Skeletal muscle cell (primary cell): ENCODE results near the gene PLEKHA7.
"Not testable (repeated sequence)": the region's sequence is repeated elsewhere in the genome, so short reads cannot be mapped to it uniquely, and the experiment has no call there.

Source experiments
- DNase-seq: peaks from one replicate; pipeline ENCODE4 v3.0.0-alpha.2; 2010; ENCODE audit warnings: low read depth
- H3K4me3 ChIP-seq: 2 replicates; pipeline ENCODE4 v1.5.1; 2011; ENCODE audit warnings: low read depth, mild to moderate bottlenecking, control low read depth, low read length, moderate library complexity

PLEKHA7 gene

GRCh38 chr11:16924462-16924825 is 89.8 kb downstream of the PLEKHA7 start:
- H3K4me3 ChIP-seq: no peak overlapping the region
- DNase-seq: no peak

DNA sequence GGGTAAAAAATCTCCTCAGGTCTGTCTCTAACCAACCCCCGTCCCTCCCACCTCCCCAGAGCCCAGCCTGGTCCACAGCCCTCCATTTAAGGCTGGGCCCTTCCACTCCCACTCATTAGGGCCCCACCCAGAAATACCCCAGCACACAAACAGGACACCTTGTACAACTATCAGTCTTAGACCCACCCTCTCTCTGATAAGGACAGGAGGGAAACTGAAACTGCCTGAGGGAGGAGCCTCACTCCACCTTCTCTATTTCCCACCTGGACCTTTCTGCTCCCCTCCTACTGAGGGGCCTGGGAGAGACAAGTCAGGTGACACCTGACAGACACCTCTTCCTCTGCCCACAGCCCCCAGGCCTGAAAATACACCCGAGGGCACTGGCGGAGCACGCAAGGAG is 90.2 kb downstream of the PLEKHA7 start:
- no peak for DNase-seq

DNA sequence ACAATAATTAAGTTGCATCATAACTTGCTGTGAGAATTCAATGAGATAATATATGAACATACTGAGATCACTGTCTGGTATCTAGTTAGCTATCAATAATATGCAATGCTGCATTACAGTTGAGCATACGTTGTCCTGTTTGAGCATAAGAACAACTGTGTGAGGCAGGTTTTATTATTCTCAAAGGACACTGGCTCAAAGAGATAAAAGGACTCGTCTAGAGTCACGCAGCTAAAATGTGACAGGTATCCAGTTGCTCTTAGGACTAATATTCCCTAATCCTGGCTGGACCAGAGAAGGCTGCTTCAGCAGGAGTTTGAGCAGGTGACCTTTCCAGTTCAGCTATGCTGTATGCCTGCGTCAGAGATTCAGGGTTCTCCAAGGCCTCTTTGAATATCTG is 92.5 kb downstream of the PLEKHA7 start:
- no peak overlapping the region for H3K4me3 ChIP-seq
- no peak for DNase-seq

More for the DNA sequence above, 90.2 kb downstream of the PLEKHA7 start:
- no peak overlapping the region for H3K4me3 ChIP-seq

DNA sequence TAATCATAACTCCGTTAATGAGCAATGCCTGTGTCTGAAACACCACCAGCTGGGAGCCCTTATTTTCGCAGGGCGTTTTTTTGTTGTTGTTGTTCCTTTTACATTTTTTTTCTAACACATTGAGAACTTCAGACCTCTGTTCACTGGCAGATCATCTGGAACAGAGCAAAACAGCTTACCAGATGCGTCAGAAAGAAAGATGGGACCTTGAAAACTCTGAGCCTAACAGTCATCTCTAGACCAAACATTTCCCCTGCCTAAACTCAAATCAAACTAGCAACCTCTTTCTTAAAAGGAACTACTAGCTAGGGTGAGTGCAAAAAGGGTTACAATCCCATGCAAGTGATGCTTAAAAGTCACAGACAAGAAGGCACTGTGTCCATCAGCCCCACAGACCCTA is 93.2 kb downstream of the PLEKHA7 start:
- no peak overlapping the region for H3K4me3 ChIP-seq
- DNase-seq: no peak

DNA sequence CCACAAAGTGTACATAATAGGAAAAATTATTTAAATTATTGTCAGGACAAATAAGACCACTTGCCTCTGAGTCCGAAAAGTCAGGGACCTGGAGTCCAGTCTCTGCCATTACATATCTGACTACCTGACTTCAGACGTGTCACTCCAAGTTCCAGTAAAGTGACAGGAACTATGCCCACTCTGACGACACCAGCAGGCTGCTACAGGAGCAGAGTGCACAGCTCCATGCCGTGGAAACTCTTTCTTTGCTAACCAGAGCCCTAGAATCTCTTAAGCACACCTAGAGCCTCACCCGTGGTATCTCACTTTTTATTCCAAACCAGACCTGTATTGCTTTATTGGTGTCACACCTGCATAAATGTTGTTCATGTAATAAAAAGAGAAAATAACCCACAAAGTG is 93.7 kb downstream of the PLEKHA7 start:
- no peak for DNase-seq

GRCh38 chr11:16918543-16919182 is 95.6 kb downstream of the PLEKHA7 start:
- not testable (repeated sequence) for DNase-seq, H3K4me3 ChIP-seq

More for the DNA sequence above, 93.7 kb downstream of the PLEKHA7 start:
- no peak overlapping the region for H3K4me3 ChIP-seq

GRCh38 chr11:16917941-16918340 is 96.3 kb downstream of the PLEKHA7 start:
- H3K4me3 ChIP-seq: no peak overlapping the region
- DNase-seq: no peak

- DNase-seq: no peak
- H3K4me3 ChIP-seq: no peak overlapping the region
Observed at GRCh38 chr11:16912692-16913111, 101.5 kb downstream of the PLEKHA7 start.

DNA sequence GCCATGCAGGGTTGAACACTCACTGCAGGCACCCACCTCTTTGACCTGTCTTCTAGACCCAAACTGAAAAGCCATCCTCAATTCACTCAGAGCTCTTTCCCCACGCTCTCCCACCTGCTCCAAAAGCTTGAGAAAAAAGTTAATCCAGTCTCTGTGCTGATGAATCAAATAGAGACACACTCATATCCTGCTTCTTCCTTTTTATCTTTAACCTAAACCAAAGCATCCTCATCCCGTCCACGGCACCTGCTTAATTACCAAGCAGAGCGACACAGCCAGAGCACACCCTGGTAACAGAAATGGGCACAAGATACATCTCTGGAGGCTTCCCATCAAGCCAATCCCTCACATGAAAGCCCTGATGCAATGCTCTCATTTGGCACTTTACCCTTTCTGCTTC is 102.6 kb downstream of the PLEKHA7 start:
- no peak for DNase-seq
- H3K4me3 ChIP-seq: no peak overlapping the region

GRCh38 chr11:16911186-16911585 is 103.0 kb downstream of the PLEKHA7 start:
- no peak for DNase-seq
- H3K4me3 ChIP-seq: no peak overlapping the region

DNA sequence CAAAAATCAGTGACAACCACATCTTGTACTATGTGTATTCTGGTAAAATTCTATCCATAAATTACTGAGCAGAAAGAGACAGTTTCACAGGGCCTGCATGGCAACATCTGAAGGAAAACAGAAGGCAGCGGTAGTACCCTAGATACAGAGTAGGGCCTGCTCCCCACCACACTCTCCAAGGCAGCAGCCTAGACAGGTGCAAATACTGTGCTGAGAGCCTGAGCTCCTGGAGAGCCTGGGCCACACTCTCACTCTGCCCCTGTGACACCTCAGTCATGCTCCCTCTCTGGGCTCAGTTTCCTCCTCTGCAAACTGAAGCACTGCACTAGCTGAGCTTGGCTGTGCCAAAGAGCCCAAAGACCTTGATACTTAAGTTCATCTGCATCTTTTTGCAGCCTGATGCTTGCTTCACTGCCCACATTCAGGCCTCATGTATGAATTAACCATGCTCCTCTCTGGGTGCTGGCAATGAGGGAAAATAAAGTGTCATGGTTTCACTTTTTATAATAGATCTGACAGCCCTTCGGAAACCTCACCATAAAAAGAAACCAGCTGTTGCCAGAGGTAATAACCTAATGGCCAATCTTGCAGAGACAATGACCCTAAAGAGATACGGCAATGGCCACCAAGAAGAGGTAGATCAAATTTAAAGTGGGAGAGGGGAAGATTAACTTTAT is 104.7 kb downstream of the PLEKHA7 start:
- DNase-seq: no peak
- H3K4me3 ChIP-seq: no peak overlapping the region

- DNase-seq: no peak
- H3K4me3 ChIP-seq: no peak overlapping the region
Observed at GRCh38 chr11:16905375-16905774, 108.8 kb downstream of the PLEKHA7 start.

- not testable (repeated sequence) for H3K4me3 ChIP-seq, DNase-seq
Observed at GRCh38 chr11:16904761-16905160, 109.5 kb downstream of the PLEKHA7 start.

DNA sequence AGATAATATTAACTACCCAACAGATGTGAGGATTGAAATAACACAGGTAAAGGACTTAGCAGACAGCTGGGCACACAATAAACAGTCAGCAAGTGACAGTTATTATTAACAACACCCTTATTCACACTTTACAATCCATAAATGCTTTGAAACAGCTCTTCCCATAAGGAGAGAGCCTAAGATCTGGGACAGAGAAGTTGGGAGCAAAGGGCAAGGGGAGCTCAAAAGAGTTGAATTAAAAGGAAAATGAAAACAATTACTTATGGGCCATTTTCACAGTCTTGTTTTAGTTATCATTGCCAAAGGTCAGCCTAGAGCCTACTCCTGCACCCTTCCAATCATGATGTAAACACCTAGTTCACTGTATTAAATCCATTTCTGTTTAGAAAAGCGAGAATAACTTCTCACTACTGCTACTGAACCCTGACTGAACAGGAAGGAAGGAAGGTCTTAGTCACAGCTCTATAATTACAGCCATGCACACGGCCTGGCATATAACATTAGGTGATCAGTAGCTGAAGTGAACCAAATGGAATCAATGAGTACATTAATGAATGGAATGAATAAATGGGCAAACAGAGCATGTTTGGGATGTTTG is 111.3 kb downstream of the PLEKHA7 start:
- DNase-seq: no peak

DNA sequence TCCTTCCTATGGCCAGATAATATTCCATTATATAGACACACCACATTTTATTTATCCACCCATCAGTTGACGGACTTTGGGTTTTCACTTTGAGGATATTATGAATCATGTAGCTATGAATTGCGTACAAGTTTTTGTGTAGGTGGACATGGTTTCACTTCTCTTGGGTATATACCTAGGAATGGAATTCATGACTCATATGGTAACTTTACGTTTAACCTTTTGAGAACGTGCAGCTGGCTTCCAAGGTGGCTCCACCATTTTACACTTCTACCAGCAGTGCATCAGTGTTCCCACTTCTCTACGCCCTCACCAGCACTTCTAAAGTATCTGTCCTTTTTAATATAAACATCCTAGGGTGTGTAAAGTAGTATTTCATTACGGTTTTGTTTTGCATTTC is 112.0 kb downstream of the PLEKHA7 start:
- DNase-seq: no peak
- H3K4me3 ChIP-seq: no peak overlapping the region

More for the DNA sequence above, 111.3 kb downstream of the PLEKHA7 start:
- no peak overlapping the region for H3K4me3 ChIP-seq

GRCh38 chr11:16900491-16900890 is 113.7 kb downstream of the PLEKHA7 start:
- no peak for DNase-seq
- H3K4me3 ChIP-seq: no peak overlapping the region

DNA sequence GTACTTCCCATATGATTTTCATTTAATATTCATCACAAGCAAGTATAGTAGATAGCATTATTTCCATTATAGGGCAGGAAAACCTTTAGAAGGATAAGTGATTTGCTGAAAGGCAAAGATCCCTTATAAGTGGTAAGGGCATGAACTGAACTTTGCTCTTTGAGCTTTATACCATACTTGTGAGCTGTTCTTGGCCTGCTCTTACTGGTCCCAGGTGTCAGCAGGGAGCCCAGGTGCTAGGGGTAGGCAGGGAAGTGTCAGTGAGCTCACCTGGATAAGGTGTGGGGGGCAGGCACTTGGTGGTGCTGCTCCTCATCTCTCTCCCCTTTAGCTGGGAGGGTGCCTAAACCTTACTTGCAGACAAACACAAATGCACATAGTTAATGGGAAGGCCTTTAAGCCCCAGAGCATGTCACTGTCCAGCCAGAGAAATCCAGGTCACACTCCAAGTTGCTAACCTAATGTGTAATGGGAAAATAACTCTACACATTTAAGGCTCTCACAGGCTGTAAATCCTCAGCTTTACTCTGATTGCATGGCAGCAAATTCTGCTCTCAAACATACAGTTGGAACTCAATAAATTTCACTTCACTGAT is 114.4 kb downstream of the PLEKHA7 start:
- no peak for DNase-seq

GRCh38 chr11:16898274-16898985 is 115.8 kb downstream of the PLEKHA7 start:
- no peak overlapping the region for H3K4me3 ChIP-seq

More for the DNA sequence above, 114.4 kb downstream of the PLEKHA7 start:
- H3K4me3 ChIP-seq: no peak overlapping the region

GRCh38 chr11:16897470-16898061 is 116.6 kb downstream of the PLEKHA7 start:
- DNase-seq: no peak
- no peak overlapping the region for H3K4me3 ChIP-seq

More at GRCh38 chr11:16898274-16898985, 115.8 kb downstream of the PLEKHA7 start:
- DNase-seq: no peak
